Measurements from ENCODE around the gene TMEM120B.
"Not testable (repeated sequence)": the region's sequence is repeated elsewhere in the genome, so short reads cannot be mapped to it uniquely, and the experiment has no call there.

Gene TMEM120B

GRCh38 chr12:121774968-121775474, 62.5 kb downstream of the TMEM120B start:
- DNase-seq (ENCODE audit: low read depth) = no peak

GRCh38 chr12:121775501-121775900, 62.9 kb downstream of the TMEM120B start:
- no peak for DNase-seq (ENCODE audit: low read depth)

- peak; percentile 89 for DNase-seq (ENCODE audit: low read depth)
Observed at GRCh38 chr12:121776190-121777098, 63.9 kb downstream of the TMEM120B start.

GRCh38 chr12:121778567-121779421, 66.2 kb downstream of the TMEM120B start:
- no peak for DNase-seq (ENCODE audit: low read depth)

- no peak for DNase-seq (ENCODE audit: low read depth)
Observed at GRCh38 chr12:121779422-121779895, 66.9 kb downstream of the TMEM120B start.

GRCh38 chr12:121780429-121780828, 67.9 kb downstream of the TMEM120B start:
- DNase-seq (ENCODE audit: low read depth) = no peak

- no peak for DNase-seq (ENCODE audit: low read depth)
Observed at GRCh38 chr12:121781484-121781997, 69.0 kb downstream of the TMEM120B start.

GRCh38 chr12:121781998-121782979, 69.7 kb downstream of the TMEM120B start:
- no peak for DNase-seq (ENCODE audit: low read depth)

- no peak for DNase-seq (ENCODE audit: low read depth)
Observed at GRCh38 chr12:121783766-121784165, 71.2 kb downstream of the TMEM120B start.

GRCh38 chr12:121784460-121784859, 71.9 kb downstream of the TMEM120B start:
- DNase-seq (ENCODE audit: low read depth) = no peak

- no peak for DNase-seq (ENCODE audit: low read depth)
Observed at GRCh38 chr12:121786440-121786825, 73.9 kb downstream of the TMEM120B start.

GRCh38 chr12:121787063-121788025, 74.8 kb downstream of the TMEM120B start:
- no peak for DNase-seq (ENCODE audit: low read depth)

GRCh38 chr12:121788176-121788818, 75.7 kb downstream of the TMEM120B start:
- DNase-seq (ENCODE audit: low read depth) = no peak

- DNase-seq (ENCODE audit: low read depth) = no peak
Observed at GRCh38 chr12:121789233-121789781, 76.8 kb downstream of the TMEM120B start.

- DNase-seq (ENCODE audit: low read depth) = peak; percentile 85
Observed at GRCh38 chr12:121789800-121790728, 77.5 kb downstream of the TMEM120B start.

GRCh38 chr12:121790785-121791184, 78.2 kb downstream of the TMEM120B start:
- DNase-seq (ENCODE audit: low read depth) = not testable (repeated sequence)

- no peak for DNase-seq (ENCODE audit: low read depth)
Observed at GRCh38 chr12:121791671-121792551, 79.4 kb downstream of the TMEM120B start.
